Head of caudate nucleus (tissue), 42 donors: ENCODE results near the gene SH3BP5.

Experiments
- DNase-seq, 42 donors: peaks; one replicate each; pipeline versions ENCODE4 v3.0.0 to v3.0.0-alpha.2; 2020 to 2021; ENCODE audit warnings: mixed read lengths in 7 of 42
- intact Hi-C: fragments of 100-400 bp; cut with DNase I; formaldehyde crosslinking; loops from one replicate; pipeline ENCODE4 v1.15.0; 2022

Gene SH3BP5

GRCh38 chr3:15268033-15268631 is 64.3 kb downstream of the SH3BP5 start:
- peak; percentile 77 to 95 (median 90) for DNase-seq
- intact Hi-C loops, result loop anchor here (2.0 kb wide), 1 partner anchor 111 kb away; no protein-coding TSS in a partner anchor

GRCh38 chr3:15267502-15267901 is 64.9 kb downstream of the SH3BP5 start:
- intact Hi-C loops, result no loop called here
- peak in 1 of 42 donors; percentile 37 for DNase-seq

GRCh38 chr3:15266510-15267376 is 65.6 kb downstream of the SH3BP5 start:
- intact Hi-C loops, result no loop called here
- peak in 3 of 42 donors; percentile 1 to 38 (median 29) for DNase-seq

- intact Hi-C loops, result no loop called here
These were observed 66.5 kb downstream of the SH3BP5 start for GRCh38 chr3:15265655-15266509.

GRCh38 chr3:15264486-15264885 is 67.9 kb downstream of the SH3BP5 start:
- intact Hi-C loops, result no loop called here
- DNase-seq, result no peak

More at GRCh38 chr3:15265655-15266509, 66.5 kb downstream of the SH3BP5 start:
- DNase-seq, result peak in 11 of 42 donors; percentile 26 to 76 (median 55)

- intact Hi-C loops, result no loop called here
- DNase-seq, result no peak
These were observed 68.5 kb downstream of the SH3BP5 start for GRCh38 chr3:15263926-15264325.

GRCh38 chr3:15263120-15263519 is 69.3 kb downstream of the SH3BP5 start:
- DNase-seq, result no peak
- intact Hi-C loops, result no loop called here

- DNase-seq, result no peak
- intact Hi-C loops, result no loop called here
These were observed 70.4 kb downstream of the SH3BP5 start for GRCh38 chr3:15262021-15262420.

GRCh38 chr3:15261274-15261673 is 71.1 kb downstream of the SH3BP5 start:
- intact Hi-C loops, result no loop called here
- DNase-seq, result no peak

- DNase-seq, result no peak
- intact Hi-C loops, result no loop called here
These were observed 71.9 kb downstream of the SH3BP5 start for GRCh38 chr3:15260531-15260930.

- no peak for DNase-seq
These were observed 73.7 kb downstream of the SH3BP5 start for GRCh38 chr3:15258720-15259119.

GRCh38 chr3:15256861-15257341 is 75.5 kb downstream of the SH3BP5 start:
- intact Hi-C loops, result loop anchor here (5.0 kb wide), 1 partner anchor 50 kb away; the partner anchor contains the start of gene CAPN7
- no peak for DNase-seq

More at GRCh38 chr3:15258720-15259119, 73.7 kb downstream of the SH3BP5 start:
- intact Hi-C loops, result loop anchor here (5.0 kb wide), 1 partner anchor 51 kb away; the partner anchor contains the start of gene CAPN7

- DNase-seq, result no peak
- intact Hi-C loops, result loop anchor here (5.0 kb wide), 1 partner anchor 48 kb away; the partner anchor contains the start of gene CAPN7
These were observed 77.2 kb downstream of the SH3BP5 start for GRCh38 chr3:15255215-15255614.

GRCh38 chr3:15253023-15253697 is 79.2 kb downstream of the SH3BP5 start:
- intact Hi-C loops, result no loop called here
- DNase-seq, result no peak

GRCh38 chr3:15246186-15246585 is 86.2 kb downstream of the SH3BP5 start:
- intact Hi-C loops, result no loop called here
- no peak for DNase-seq

GRCh38 chr3:15243822-15244482 is 88.4 kb downstream of the SH3BP5 start:
- DNase-seq, result no peak
- intact Hi-C loops, result no loop called here

GRCh38 chr3:15241341-15241740 is 91.0 kb downstream of the SH3BP5 start:
- intact Hi-C loops, result no loop called here
- peak in 19 of 42 donors; percentile 26 to 67 (median 44) for DNase-seq

GRCh38 chr3:15229262-15229661 is 103.1 kb downstream of the SH3BP5 start:
- no peak for DNase-seq
- intact Hi-C loops, result no loop called here
